ENCODE data around the gene MRPL40.
A peak's percentile ranks its signal among the peaks of the same experiment; 100 is the strongest.

Gene MRPL40

GRCh38 chr22:19419464-19420178, 12.7 kb upstream of the MRPL40 start:
- no peak overlapping the region for H3K27ac ChIP-seq

DNA sequence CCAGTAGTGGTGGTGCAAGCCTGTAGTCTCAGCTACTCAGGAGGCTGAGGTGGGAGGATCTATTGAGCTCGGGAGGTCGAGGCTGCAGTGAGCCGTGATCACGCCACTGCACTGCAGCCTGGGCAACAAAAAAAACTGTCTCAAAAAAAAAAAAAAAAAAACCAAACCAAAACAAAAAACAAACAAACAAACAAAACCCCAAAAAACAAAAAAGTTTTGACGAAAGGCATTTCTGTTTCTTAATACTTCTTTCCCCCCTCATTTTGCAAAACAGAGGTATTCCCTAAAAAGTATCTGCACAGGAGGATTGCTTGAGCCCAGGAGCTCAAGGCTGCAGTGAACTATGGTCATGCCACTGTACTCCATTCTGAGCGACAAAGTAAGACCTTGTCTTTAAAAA, 12.0 kb upstream of the MRPL40 start:
- no peak for TF ChIP-seq ZFX (IDR thresholded peaks at IDR 0.05; ENCODE audit: borderline replicate concordance)
- no peak for TF ChIP-seq CTCF (IDR thresholded peaks at IDR 0.05)
- H3K27ac ChIP-seq, result no peak overlapping the region

More at GRCh38 chr22:19419464-19420178, 12.7 kb upstream of the MRPL40 start:
- no peak for TF ChIP-seq ZFX (IDR thresholded peaks at IDR 0.05; ENCODE audit: borderline replicate concordance)
- no peak for TF ChIP-seq CTCF (IDR thresholded peaks at IDR 0.05)

GRCh38 chr22:19422440-19423301, 9.7 kb upstream of the MRPL40 start:
- no peak for TF ChIP-seq CTCF (IDR thresholded peaks at IDR 0.05)
- no peak overlapping the region for H3K27ac ChIP-seq

DNA sequence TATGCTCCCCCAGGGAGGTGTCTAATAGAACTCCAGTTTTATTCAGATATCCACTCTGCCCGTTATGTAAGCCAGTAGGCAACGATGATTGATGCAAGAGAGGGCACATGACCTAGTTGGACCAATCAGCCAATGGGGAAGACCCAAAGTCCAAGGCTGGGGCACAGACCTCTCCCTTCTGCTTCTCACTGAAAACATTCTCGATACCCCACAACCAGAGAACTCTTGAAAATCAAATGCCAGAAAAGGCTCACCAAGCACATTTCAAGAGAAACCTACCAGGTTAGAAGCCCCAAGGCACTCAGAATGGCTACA, 8.2 kb upstream of the MRPL40 start:
- TF ChIP-seq ZFX (IDR thresholded peaks at IDR 0.05; ENCODE audit: borderline replicate concordance), result no peak
- no peak for TF ChIP-seq CTCF (IDR thresholded peaks at IDR 0.05)
- H3K27ac ChIP-seq, result no peak overlapping the region

DNA sequence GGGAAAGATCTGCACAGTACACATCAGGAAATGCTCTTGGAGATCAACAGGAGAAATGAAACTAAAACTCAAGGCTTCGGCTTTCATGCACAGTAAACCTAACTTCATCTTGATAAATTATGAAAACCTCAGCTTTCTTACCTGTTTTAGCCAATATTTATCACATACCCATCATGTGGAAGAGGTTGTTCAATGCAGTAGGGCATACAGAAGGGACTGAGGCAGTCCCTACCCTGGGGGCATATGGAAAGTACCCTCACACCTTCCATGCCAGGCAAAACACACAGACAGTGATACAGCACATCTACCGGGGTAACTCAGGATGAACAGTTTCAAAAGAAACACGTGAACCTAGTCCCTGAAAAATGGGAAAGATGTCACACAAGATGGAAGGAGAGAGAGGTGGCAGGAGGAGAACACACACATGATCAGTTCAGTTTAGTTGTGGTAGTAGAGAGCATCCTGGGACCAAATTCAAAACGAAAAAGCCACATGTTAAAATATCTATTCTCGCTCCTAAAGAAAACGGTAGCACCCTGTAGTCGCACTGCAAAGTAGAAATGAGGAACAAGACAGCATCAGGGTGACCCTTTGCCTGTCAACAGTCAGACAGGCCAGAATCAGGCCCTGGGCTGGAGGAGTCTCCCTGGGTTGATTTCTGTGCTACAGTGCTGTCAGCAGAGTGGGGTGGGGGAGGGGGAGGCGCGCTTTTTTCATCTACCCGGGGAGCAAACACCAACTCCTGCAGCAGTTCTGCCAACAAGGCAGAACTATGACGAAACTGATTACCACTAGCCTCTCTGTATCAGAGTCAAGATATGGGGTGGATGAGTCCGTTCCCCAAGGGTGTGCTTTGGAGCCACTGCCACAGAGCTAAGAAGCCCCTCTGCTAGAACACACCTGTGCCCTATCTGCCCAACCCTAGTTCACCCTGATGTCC, 2.1 kb upstream of the MRPL40 start:
- peak overlapping the region; percentile 97 for H3K27ac ChIP-seq
- no peak for TF ChIP-seq ZFX (IDR thresholded peaks at IDR 0.05; ENCODE audit: borderline replicate concordance)
- TF ChIP-seq CTCF (IDR thresholded peaks at IDR 0.05), result no peak; the same call in 1 of the 2 replicates

DNA sequence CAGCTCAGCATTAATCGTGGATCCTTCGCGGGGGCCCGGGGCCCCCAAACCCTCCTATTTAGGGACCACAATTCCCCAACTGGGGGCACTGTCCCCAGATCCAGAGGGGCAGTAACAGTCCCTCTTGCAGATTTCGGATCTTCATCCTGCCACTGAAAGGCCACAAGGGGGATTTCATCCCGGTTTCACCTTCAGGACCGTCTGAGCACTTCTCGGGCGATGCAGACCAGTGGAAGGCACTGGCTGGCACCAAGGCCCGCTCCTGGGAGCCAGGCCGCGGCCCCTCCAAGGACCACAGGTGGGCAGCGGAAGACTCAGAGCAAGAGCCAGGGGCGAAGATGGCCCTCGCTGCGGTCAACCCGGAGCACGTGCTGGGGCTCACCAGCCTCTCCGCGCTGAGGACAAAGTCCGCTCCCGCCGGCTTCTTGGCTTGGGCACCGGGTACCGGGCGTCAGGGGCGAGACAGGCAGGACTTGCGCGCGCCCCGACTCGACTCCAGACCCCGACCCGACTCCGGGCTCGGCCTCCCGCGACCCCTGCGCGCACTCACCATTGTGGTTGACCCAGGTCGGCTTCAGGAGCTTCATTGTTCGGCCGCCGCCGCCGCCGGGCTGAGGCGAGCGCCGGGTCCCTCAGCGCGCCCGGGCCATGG, 1.3 kb upstream of the MRPL40 start:
- TF ChIP-seq ZFX (IDR thresholded peaks at IDR 0.05; ENCODE audit: borderline replicate concordance) (no peak), CTCF (IDR thresholded peaks at IDR 0.05) (peak; percentile 19)
- H3K27ac ChIP-seq, result peak overlapping the region; percentile 97

Data from 22Rv1 (cell line).